Esophagus muscularis mucosa (tissue), 4 donors: ENCODE results near the gene ADAMTS6. TPM values are rescaled to one million over a fixed set of nuclear protein-coding genes. Genes with fewer than 3 reads are reported as not detected.

Source experiments
- DNase-seq: peaks from one replicate; pipeline ENCODE4 v3.0.0-alpha.2; 2017; ENCODE audit errors: extremely low spot score
- H3K27ac ChIP-seq, 4 donors: fragments of 200-600 bp; sonication (generic); replicated peaks in 1 of 4; 1 replicate in 3 of 4; 2 replicates in 1 of 4; pipeline ENCODE4 v1.5.1; 2016 to 2019; ENCODE audit warnings: mild to moderate bottlenecking in 1 of 4
- H3K27me3 ChIP-seq, 4 donors: fragments of 200-600 bp; sonication (generic); one replicate each; pipeline versions ENCODE4 v1.5.1 to v1.6.0; 2016 to 2019
- H3K36me3 ChIP-seq, 4 donors: fragments of 200-600 bp; sonication (generic); one replicate each; pipeline ENCODE4 v1.5.1; 2016 to 2019
- H3K4me1 ChIP-seq, 4 donors: fragments of 200-600 bp; sonication (generic); one replicate each; pipeline ENCODE4 v1.5.1; 2016 to 2019
- H3K4me3 ChIP-seq, 4 donors: fragments of 200-600 bp; sonication (generic); 1 replicate in 2 of 4; 2 replicates in 2 of 4; pipeline ENCODE4 v1.5.1; 2016 to 2019; ENCODE audit warnings: mild to moderate bottlenecking in 4 of 4, moderate library complexity in 1 of 4
- H3K9me3 ChIP-seq, 4 donors: fragments of 200-600 bp; sonication (generic); 1 replicate in 3 of 4; 2 replicates in 1 of 4; pipeline ENCODE4 v1.5.1; 2016 to 2019
- CTCF ChIP-seq, 3 experiments: fragments of 200-600 bp in 2 of 3; fragments of 450-650 bp in 1 of 3; sonication (generic) in 2 of 3; IDR thresholded peaks; one replicate each; pipeline ENCODE4 v1.5.1; 2017 to 2019; ENCODE audit warnings: antibody characterized with exemption in 3 of 3, mild to moderate bottlenecking in 2 of 3, moderate library complexity in 1 of 3
- EP300 ChIP-seq: sonication (generic); formaldehyde crosslinking; IDR thresholded peaks from one replicate; pipeline ENCODE4 v1.6.1; 2017; ENCODE audit warnings: antibody characterized with exemption
- POLR2A ChIP-seq: fragments of 450-650 bp; IDR thresholded peaks from one replicate; pipeline ENCODE4 v1.6.1; 2017; ENCODE audit warnings: antibody characterized with exemption, moderate library complexity, mild to moderate bottlenecking, low read depth
- POLR2AphosphoS5 ChIP-seq, 2 donors: sonication (generic); formaldehyde crosslinking; IDR thresholded peaks; one replicate each; pipeline ENCODE4 v1.6.1; 2017; ENCODE audit warnings: antibody characterized with exemption in 2 of 2
- WGBS: methylation state at CpG from one replicate; pipeline ENCODE4 v1.1.5; 2018; 5-methylcytosine and 5-hydroxymethylcytosine counted together
- intact Hi-C: fragments of 100-400 bp; cut with DNase I; formaldehyde crosslinking; loops from one replicate; pipeline ENCODE4 v1.15.1; 2023
- total RNA-seq, 4 donors: library from RNA; depleted of rRNA; stranded (reverse); fragments of >200 nt; gene quantifications; one replicate each; pipeline versions ENCODE4 v1.1.0 to v1.2.1, GENCODE V29; 2016

Gene ADAMTS6
- total RNA-seq, 4 donors from 2014 or later, result 1.4 to 4.2 (median 2.7) TPM

- Histone ChIP-seq H3K9me3 (no peaks in the 10 kb centered on the region), H3K27ac (no peak overlapping the region), H3K27me3 (no peaks in the 10 kb centered on the region), H3K4me1 (no peaks in the 10 kb centered on the region), H3K4me3 (no peak overlapping the region), H3K36me3 (no peaks in the 10 kb centered on the region)
- 56% methylated on average over 1 of the region's 1 CpG for WGBS
- TF ChIP-seq POLR2AphosphoS5 (IDR thresholded peaks at IDR 0.05) (no peak), EP300 (no peak), POLR2A (no peak), CTCF (IDR thresholded peaks at IDR 0.05) (no peak)
- DNase-seq, result no peak
- intact Hi-C loops, result no loop called here
Observed at GRCh38 chr5:65192331-65192730, 289.4 kb downstream of the ADAMTS6 start.

GRCh38 chr5:65191554-65192135 is 290.1 kb downstream of the ADAMTS6 start:
- H3K4me3 ChIP-seq, result no peak overlapping the region
- no peak overlapping the region for H3K27ac ChIP-seq
- H3K36me3 ChIP-seq, result no peaks in the 10 kb centered on the region
- intact Hi-C loops, result no loop called here
- no peaks in the 10 kb centered on the region for H3K9me3 ChIP-seq
- H3K4me1 ChIP-seq, result no peaks in the 10 kb centered on the region
- no peaks in the 10 kb centered on the region for H3K27me3 ChIP-seq
- DNase-seq, result no peak
- no peak for TF ChIP-seq POLR2AphosphoS5 (IDR thresholded peaks at IDR 0.05)
- TF ChIP-seq POLR2A, result no peak
- TF ChIP-seq CTCF (IDR thresholded peaks at IDR 0.05), result no peak
- TF ChIP-seq EP300, result no peak

GRCh38 chr5:65190328-65191053 is 291.2 kb downstream of the ADAMTS6 start:
- Histone ChIP-seq H3K27me3 (no peaks in the 10 kb centered on the region), H3K9me3 (no peaks in the 10 kb centered on the region), H3K27ac (peak overlapping the region in 1 of 4 donors; percentile 2), H3K4me3 (no peak overlapping the region), H3K36me3 (no peaks in the 10 kb centered on the region), H3K4me1 (no peaks in the 10 kb centered on the region)
- no peak for DNase-seq
- TF ChIP-seq EP300 (no peak), POLR2AphosphoS5 (IDR thresholded peaks at IDR 0.05) (no peak), POLR2A (no peak), CTCF (IDR thresholded peaks at IDR 0.05) (no peak)
- WGBS, result 78% methylated on average over 3 of the region's 3 CpGs
- intact Hi-C loops, result no loop called here

- Histone ChIP-seq H3K4me3 (no peak overlapping the region), H3K36me3 (no peaks in the 10 kb centered on the region), H3K27ac (no peak overlapping the region), H3K4me1 (no peaks in the 10 kb centered on the region), H3K27me3 (no peaks in the 10 kb centered on the region), H3K9me3 (no peaks in the 10 kb centered on the region)
- intact Hi-C loops, result no loop called here
- WGBS, result 76% methylated on average over 2 of the region's 2 CpGs
- TF ChIP-seq POLR2A (no peak), POLR2AphosphoS5 (IDR thresholded peaks at IDR 0.05) (no peak), EP300 (no peak), CTCF (IDR thresholded peaks at IDR 0.05) (no peak)
- DNase-seq, result no peak
Observed at GRCh38 chr5:65186646-65187227, 295.0 kb downstream of the ADAMTS6 start.
